ENCODE results near the gene GMPR.

DNA sequence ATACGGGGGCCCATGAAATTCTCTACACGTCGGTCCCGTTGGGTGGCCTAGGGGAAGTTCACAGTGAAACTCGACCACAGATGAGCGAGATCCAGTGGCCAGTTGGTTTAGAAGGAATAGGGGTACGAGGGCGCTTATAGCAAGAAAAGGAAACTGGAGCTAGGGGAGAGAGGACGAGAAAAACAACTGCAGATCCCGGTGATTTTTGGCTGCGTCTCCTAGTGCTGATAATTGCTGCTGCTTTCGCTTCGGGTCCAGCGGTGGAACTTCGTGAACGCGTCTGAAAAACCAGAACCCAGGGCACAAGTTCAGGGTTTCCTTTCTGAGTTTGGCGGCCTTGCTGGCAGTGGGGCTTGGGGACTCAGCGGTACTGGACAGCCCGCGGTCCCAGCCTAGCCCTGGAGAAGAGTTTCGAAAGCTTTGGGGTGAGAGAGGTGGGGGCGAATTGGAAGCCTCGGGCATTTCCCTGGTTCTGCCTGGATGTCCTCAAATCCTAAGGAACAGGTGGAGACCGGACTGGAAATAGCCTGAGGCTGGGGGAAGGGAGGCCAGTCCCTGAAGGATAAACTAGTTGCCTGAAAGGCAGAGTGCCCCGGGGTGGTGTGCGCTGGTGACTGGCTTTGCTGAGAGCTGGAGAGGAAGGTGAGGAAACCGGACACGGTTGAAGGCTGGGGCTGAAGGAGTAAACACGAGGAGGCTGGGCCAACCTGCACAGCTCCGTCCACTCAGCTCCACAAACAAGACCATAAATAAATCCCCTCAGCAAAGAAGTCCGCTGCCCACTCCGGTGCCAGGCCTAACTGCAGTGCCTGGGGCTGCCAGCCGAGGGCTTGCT, 793 bp downstream of the GMPR start:
- TF ChIP-seq POLR2A (IDR thresholded peaks at IDR 0.05) (peak in 1 of 2 donors; percentile 46), EP300 (IDR thresholded peaks at IDR 0.05) (no peak), POLR2AphosphoS5 (IDR thresholded peaks at IDR 0.05) (peak in 3 of 4 donors; percentile 66 to 78 (median 76))
- TF ChIP-seq, protein P1, sequence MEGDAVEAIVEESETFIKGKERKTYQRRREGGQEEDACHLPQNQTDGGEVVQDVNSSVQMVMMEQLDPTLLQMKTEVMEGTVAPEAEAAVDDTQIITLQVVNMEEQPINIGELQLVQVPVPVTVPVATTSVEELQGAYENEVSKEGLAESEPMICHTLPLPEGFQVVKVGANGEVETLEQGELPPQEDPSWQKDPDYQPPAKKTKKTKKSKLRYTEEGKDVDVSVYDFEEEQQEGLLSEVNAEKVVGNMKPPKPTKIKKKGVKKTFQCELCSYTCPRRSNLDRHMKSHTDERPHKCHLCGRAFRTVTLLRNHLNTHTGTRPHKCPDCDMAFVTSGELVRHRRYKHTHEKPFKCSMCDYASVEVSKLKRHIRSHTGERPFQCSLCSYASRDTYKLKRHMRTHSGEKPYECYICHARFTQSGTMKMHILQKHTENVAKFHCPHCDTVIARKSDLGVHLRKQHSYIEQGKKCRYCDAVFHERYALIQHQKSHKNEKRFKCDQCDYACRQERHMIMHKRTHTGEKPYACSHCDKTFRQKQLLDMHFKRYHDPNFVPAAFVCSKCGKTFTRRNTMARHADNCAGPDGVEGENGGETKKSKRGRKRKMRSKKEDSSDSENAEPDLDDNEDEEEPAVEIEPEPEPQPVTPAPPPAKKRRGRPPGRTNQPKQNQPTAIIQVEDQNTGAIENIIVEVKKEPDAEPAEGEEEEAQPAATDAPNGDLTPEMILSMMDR (IDR thresholded peaks at IDR 0.05), result peak; percentile 28 to 58 (median 49)
